Measurements from ENCODE around the gene FLACC1. TPM values are rescaled to one million over a fixed set of nuclear protein-coding genes. Genes with fewer than 3 reads are reported as not detected.

The FLACC1 gene
- total and polyA plus RNA-seq, 5 experiments from 2014 or later, result 1.6 to 8.4 (median 1.9) TPM

GRCh38 chr2:201345625-201346213, 11.4 kb downstream of the FLACC1 start:
- no peak overlapping the region for H3K27ac Mint-ChIP-seq
- no peaks in the 10 kb centered on the region for H3K27me3 Mint-ChIP-seq
- DNase-seq (no peak), ATAC-seq (no peak)
- H3K4me1 Mint-ChIP-seq, result peaks cover 0 to 4% (median 0%) of the 10 kb centered on the region in 4 donors
- peaks cover 8 to 65% (median 43%) of the 10 kb centered on the region in 3 donors for H3K36me3 Mint-ChIP-seq
- peaks cover 0 to 4% (median 0%) of the 10 kb centered on the region in 9 donors for H3K9me3 Mint-ChIP-seq
- POLR2A ChIA-PET, result no interaction called here
- H3K4me3 Mint-ChIP-seq, result no peak overlapping the region

GRCh38 chr2:201344663-201345366, 12.3 kb downstream of the FLACC1 start:
- Mint-ChIP-seq H3K4me3 (no peak overlapping the region), H3K36me3 (peaks cover 13 to 59% (median 43%) of the 10 kb centered on the region in 3 donors), H3K27me3 (no peaks in the 10 kb centered on the region), H3K27ac (no peak overlapping the region), H3K9me3 (peaks cover 0 to 8% (median 2%) of the 10 kb centered on the region in 9 donors), H3K4me1 (peaks cover 0 to 6% (median 2%) of the 10 kb centered on the region in 4 donors)
- POLR2A ChIA-PET, result no interaction called here
- ATAC-seq (no peak), DNase-seq (no peak)

- no peaks in the 10 kb centered on the region for H3K27me3 Mint-ChIP-seq
- H3K27ac Mint-ChIP-seq, result no peak overlapping the region
- H3K4me1 Mint-ChIP-seq, result peaks cover 0 to 6% (median 2%) of the 10 kb centered on the region in 4 donors
- peaks cover 13 to 52% (median 45%) of the 10 kb centered on the region in 3 donors for H3K36me3 Mint-ChIP-seq
- H3K9me3 Mint-ChIP-seq, result peaks cover 0 to 14% (median 6%) of the 10 kb centered on the region in 9 donors
- no peak for ATAC-seq
- no peak for DNase-seq
- H3K4me3 Mint-ChIP-seq, result no peak overlapping the region
- POLR2A ChIA-PET, result interaction anchor here (0.7 kb wide), 1 partner anchor 82 kb away, joined by 3 read pairs; no protein-coding TSS in a partner anchor
These were observed 13.6 kb downstream of the FLACC1 start for GRCh38 chr2:201343559-201343958.

- no peak overlapping the region for H3K4me3 Mint-ChIP-seq
- peaks cover 0 to 6% (median 2%) of the 10 kb centered on the region in 4 donors for H3K4me1 Mint-ChIP-seq
- H3K27ac Mint-ChIP-seq, result peak overlapping the region in 1 of 10 donors; percentile 44
- H3K27me3 Mint-ChIP-seq, result no peaks in the 10 kb centered on the region
- POLR2A ChIA-PET, result no interaction called here
- H3K9me3 Mint-ChIP-seq, result peaks cover 0 to 19% (median 6%) of the 10 kb centered on the region in 9 donors
- H3K36me3 Mint-ChIP-seq, result peaks cover 13 to 50% (median 46%) of the 10 kb centered on the region in 3 donors
- no peak for DNase-seq
- no peak for ATAC-seq
These were observed 14.2 kb downstream of the FLACC1 start for GRCh38 chr2:201342923-201343322.

- POLR2A ChIA-PET, result no interaction called here
These were observed 27.7 kb downstream of the FLACC1 start for GRCh38 chr2:201329409-201329808.

GRCh38 chr2:201327678-201328077, 29.5 kb downstream of the FLACC1 start:
- peak overlapping the region in 3 of 10 donors; percentile 2 to 19 (median 10) for H3K27ac Mint-ChIP-seq
- H3K27me3 Mint-ChIP-seq, result no peaks in the 10 kb centered on the region
- peaks cover 7 to 16% (median 12%) of the 10 kb centered on the region in 4 donors for H3K4me1 Mint-ChIP-seq
- ATAC-seq (no peak), DNase-seq (no peak)
- no peak overlapping the region for H3K4me3 Mint-ChIP-seq
- H3K36me3 Mint-ChIP-seq, result peaks cover 16 to 42% (median 36%) of the 10 kb centered on the region in 3 donors
- peaks cover 7 to 36% (median 30%) of the 10 kb centered on the region in 9 donors for H3K9me3 Mint-ChIP-seq
- POLR2A ChIA-PET, result no interaction called here

More at GRCh38 chr2:201329409-201329808, 27.7 kb downstream of the FLACC1 start:
- Mint-ChIP-seq H3K4me3 (no peak overlapping the region), H3K9me3 (peaks cover 5 to 25% (median 20%) of the 10 kb centered on the region in 9 donors), H3K4me1 (peaks cover 7 to 16% (median 12%) of the 10 kb centered on the region in 4 donors), H3K27me3 (no peaks in the 10 kb centered on the region), H3K36me3 (peaks cover 7 to 25% (median 20%) of the 10 kb centered on the region in 3 donors), H3K27ac (peak overlapping the region in 1 of 10 donors; percentile 38)
- ATAC-seq (no peak), DNase-seq (no peak)

- Mint-ChIP-seq H3K27ac (no peak overlapping the region), H3K4me1 (peaks cover 0 to 2% (median 0%) of the 10 kb centered on the region in 4 donors), H3K9me3 (peaks cover 20 to 69% (median 47%) of the 10 kb centered on the region in 9 donors), H3K4me3 (no peak overlapping the region), H3K36me3 (peaks cover 34 to 65% (median 61%) of the 10 kb centered on the region in 3 donors), H3K27me3 (no peaks in the 10 kb centered on the region)
- no peak for DNase-seq
- POLR2A ChIA-PET, result no interaction called here
- ATAC-seq, result no peak
These were observed 34.4 kb downstream of the FLACC1 start for GRCh38 chr2:201322772-201323171.

- DNase-seq (no peak), ATAC-seq (no peak)
- Mint-ChIP-seq H3K27me3 (no peaks in the 10 kb centered on the region), H3K36me3 (peaks cover 34 to 76% (median 53%) of the 10 kb centered on the region in 3 donors), H3K9me3 (peaks cover 20 to 60% (median 47%) of the 10 kb centered on the region in 9 donors), H3K27ac (no peak overlapping the region), H3K4me1 (peaks cover 0 to 4% (median 0%) of the 10 kb centered on the region in 4 donors), H3K4me3 (no peak overlapping the region)
- POLR2A ChIA-PET, result no interaction called here
These were observed 36.4 kb downstream of the FLACC1 start for GRCh38 chr2:201320701-201321100.

GRCh38 chr2:201320257-201320656, 36.9 kb downstream of the FLACC1 start:
- Mint-ChIP-seq H3K4me1 (peaks cover 0 to 4% (median 0%) of the 10 kb centered on the region in 4 donors), H3K9me3 (peaks cover 20 to 58% (median 46%) of the 10 kb centered on the region in 9 donors), H3K4me3 (no peak overlapping the region), H3K27ac (no peak overlapping the region), H3K27me3 (no peaks in the 10 kb centered on the region), H3K36me3 (peaks cover 34 to 77% (median 53%) of the 10 kb centered on the region in 3 donors)
- POLR2A ChIA-PET, result no interaction called here
- no peak for DNase-seq
- ATAC-seq, result no peak

GRCh38 chr2:201319511-201319910, 37.6 kb downstream of the FLACC1 start:
- no peak overlapping the region for H3K27ac Mint-ChIP-seq
- POLR2A ChIA-PET, result no interaction called here
- peaks cover 32 to 78% (median 57%) of the 10 kb centered on the region in 3 donors for H3K36me3 Mint-ChIP-seq
- no peak for ATAC-seq
- peaks cover 20 to 58% (median 46%) of the 10 kb centered on the region in 9 donors for H3K9me3 Mint-ChIP-seq
- no peak for DNase-seq
- peaks cover 0 to 4% (median 0%) of the 10 kb centered on the region in 4 donors for H3K4me1 Mint-ChIP-seq
- no peaks in the 10 kb centered on the region for H3K27me3 Mint-ChIP-seq
- no peak overlapping the region for H3K4me3 Mint-ChIP-seq

- no peak overlapping the region for H3K27ac Mint-ChIP-seq
- H3K36me3 Mint-ChIP-seq, result peaks cover 35 to 85% (median 54%) of the 10 kb centered on the region in 3 donors
- POLR2A ChIA-PET, result interaction anchor here (1.1 kb wide), 1 partner anchor 93 kb away, joined by 5 read pairs; no protein-coding TSS in a partner anchor
- no peak overlapping the region for H3K4me3 Mint-ChIP-seq
- ATAC-seq (no peak), DNase-seq (no peak)
- peaks cover 14 to 42% (median 30%) of the 10 kb centered on the region in 9 donors for H3K9me3 Mint-ChIP-seq
- no peaks in the 10 kb centered on the region for H3K27me3 Mint-ChIP-seq
- peaks cover 0 to 4% (median 0%) of the 10 kb centered on the region in 4 donors for H3K4me1 Mint-ChIP-seq
These were observed 43.8 kb downstream of the FLACC1 start for GRCh38 chr2:201313362-201313761.

GRCh38 chr2:201308914-201309313, 48.2 kb downstream of the FLACC1 start:
- no peak for DNase-seq
- H3K27ac Mint-ChIP-seq, result no peak overlapping the region
- no peak for ATAC-seq
- peaks cover 42 to 77% (median 52%) of the 10 kb centered on the region in 3 donors for H3K36me3 Mint-ChIP-seq
- H3K27me3 Mint-ChIP-seq, result no peaks in the 10 kb centered on the region
- no peak overlapping the region for H3K4me3 Mint-ChIP-seq
- POLR2A ChIA-PET, result no interaction called here
- peaks cover 0 to 2% (median 0%) of the 10 kb centered on the region in 4 donors for H3K4me1 Mint-ChIP-seq
- H3K9me3 Mint-ChIP-seq, result peaks cover 0 to 22% (median 9%) of the 10 kb centered on the region in 9 donors

GRCh38 chr2:201307876-201308275, 49.3 kb downstream of the FLACC1 start:
- ATAC-seq (no peak), DNase-seq (no peak)
- Mint-ChIP-seq H3K27ac (peak overlapping the region in 1 of 10 donors; percentile 74), H3K9me3 (peaks cover 0 to 23% (median 13%) of the 10 kb centered on the region in 9 donors), H3K36me3 (peaks cover 40 to 72% (median 53%) of the 10 kb centered on the region in 3 donors), H3K27me3 (no peaks in the 10 kb centered on the region), H3K4me3 (no peak overlapping the region), H3K4me1 (peaks cover 0 to 2% (median 0%) of the 10 kb centered on the region in 4 donors)
- POLR2A ChIA-PET, result interaction anchor here (0.9 kb wide), 1 partner anchor 9 kb away, joined by 4 read pairs; no protein-coding TSS in a partner anchor

All from naive thymus-derived CD8-positive, alpha-beta T cell (primary cell).